Nephron (organoid): ENCODE results near the gene DNAI1.

Experiments used
- H3K27ac Mint-ChIP-seq, 3 experiments: 2 replicates each; pipeline ENCODE4 v1.8.0; 2020; ENCODE audit warnings: mixed read lengths in 3 of 3, mild to moderate bottlenecking in 2 of 3, moderate library complexity in 1 of 3
- H3K27me3 Mint-ChIP-seq: 2 replicates; pipeline ENCODE4 v1.8.0; 2021; ENCODE audit warnings: low read depth, mild to moderate bottlenecking, moderate library complexity, mixed read lengths
- H3K36me3 Mint-ChIP-seq: 2 replicates; pipeline ENCODE4 v1.8.0; 2020; ENCODE audit warnings: low read depth, mixed read lengths
- H3K4me1 Mint-ChIP-seq: 2 replicates; pipeline ENCODE4 v1.8.0; 2020; ENCODE audit warnings: mixed read lengths
- H3K4me3 Mint-ChIP-seq, 3 experiments: 2 replicates each; pipeline ENCODE4 v1.8.0; 2020; ENCODE audit warnings: mild to moderate bottlenecking in 3 of 3, mixed read lengths in 3 of 3, moderate library complexity in 2 of 3
- H3K9me3 Mint-ChIP-seq: 2 replicates; pipeline ENCODE4 v1.8.0; 2020; ENCODE audit warnings: mixed read lengths
- TF ChIP-seq, protein P1 (sequence below), 3 experiments: fragments of 200-600 bp; sonication (generic); IDR thresholded peaks; one replicate each; pipeline ENCODE4 v1.5.0; 2021; ENCODE audit warnings: antibody characterized with exemption in 3 of 3; ENCODE audit not compliant: unreplicated experiment in 3 of 3

The DNAI1 gene

DNA sequence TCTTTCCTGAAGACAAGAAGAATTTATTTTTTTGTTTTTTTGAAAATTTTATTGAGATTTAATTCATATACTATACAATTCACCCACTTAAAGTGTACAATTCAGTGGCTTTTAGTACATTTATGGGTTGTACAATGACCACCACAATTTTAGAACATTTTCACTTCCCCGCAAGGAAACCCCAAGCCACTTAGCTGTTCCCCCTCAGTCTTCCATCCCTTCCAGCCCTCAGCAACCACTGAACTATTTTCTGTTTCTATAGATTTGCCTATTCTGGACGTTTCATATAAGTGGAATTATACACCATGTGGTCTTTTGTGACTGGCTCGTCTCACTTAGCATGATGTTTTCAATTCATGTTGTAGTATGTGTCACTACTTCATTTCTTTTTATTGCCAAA is 28.0 kb downstream of the DNAI1 start:
- Mint-ChIP-seq H3K27ac (no peak overlapping the region), H3K27me3 (peaks cover 17% of the 10 kb centered on the region), H3K36me3 (no peaks in the 10 kb centered on the region), H3K4me3 (no peak overlapping the region), H3K4me1 (no peaks in the 10 kb centered on the region), H3K9me3 (no peaks in the 10 kb centered on the region)
- TF ChIP-seq, protein P1, sequence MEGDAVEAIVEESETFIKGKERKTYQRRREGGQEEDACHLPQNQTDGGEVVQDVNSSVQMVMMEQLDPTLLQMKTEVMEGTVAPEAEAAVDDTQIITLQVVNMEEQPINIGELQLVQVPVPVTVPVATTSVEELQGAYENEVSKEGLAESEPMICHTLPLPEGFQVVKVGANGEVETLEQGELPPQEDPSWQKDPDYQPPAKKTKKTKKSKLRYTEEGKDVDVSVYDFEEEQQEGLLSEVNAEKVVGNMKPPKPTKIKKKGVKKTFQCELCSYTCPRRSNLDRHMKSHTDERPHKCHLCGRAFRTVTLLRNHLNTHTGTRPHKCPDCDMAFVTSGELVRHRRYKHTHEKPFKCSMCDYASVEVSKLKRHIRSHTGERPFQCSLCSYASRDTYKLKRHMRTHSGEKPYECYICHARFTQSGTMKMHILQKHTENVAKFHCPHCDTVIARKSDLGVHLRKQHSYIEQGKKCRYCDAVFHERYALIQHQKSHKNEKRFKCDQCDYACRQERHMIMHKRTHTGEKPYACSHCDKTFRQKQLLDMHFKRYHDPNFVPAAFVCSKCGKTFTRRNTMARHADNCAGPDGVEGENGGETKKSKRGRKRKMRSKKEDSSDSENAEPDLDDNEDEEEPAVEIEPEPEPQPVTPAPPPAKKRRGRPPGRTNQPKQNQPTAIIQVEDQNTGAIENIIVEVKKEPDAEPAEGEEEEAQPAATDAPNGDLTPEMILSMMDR (IDR thresholded peaks at IDR 0.05; ENCODE audit: unreplicated experiment in 3 of 3) = no peak

DNA sequence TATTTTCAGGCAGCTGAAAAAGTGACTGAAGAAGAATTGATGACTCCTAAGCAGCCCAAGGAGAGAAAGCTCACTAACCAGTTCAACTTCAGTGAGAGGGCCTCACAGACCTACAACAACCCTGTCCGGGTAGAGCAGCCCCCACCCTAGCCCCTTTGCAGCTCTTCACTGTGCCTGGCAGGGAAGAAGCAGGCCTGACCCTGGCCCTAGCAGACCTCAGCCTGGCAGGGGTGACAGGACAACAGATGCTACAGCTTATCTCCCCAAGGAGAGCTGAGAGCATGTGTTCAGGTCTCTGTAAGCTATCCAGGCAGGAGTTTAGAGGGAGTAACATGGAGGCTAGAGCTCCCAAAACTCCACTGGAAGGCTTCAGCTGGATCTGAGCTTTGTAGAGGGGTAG is 31.8 kb downstream of the DNAI1 start:
- no peak overlapping the region for H3K4me3 Mint-ChIP-seq
- H3K9me3 Mint-ChIP-seq = no peaks in the 10 kb centered on the region
- no peak overlapping the region for H3K27ac Mint-ChIP-seq

DNA sequence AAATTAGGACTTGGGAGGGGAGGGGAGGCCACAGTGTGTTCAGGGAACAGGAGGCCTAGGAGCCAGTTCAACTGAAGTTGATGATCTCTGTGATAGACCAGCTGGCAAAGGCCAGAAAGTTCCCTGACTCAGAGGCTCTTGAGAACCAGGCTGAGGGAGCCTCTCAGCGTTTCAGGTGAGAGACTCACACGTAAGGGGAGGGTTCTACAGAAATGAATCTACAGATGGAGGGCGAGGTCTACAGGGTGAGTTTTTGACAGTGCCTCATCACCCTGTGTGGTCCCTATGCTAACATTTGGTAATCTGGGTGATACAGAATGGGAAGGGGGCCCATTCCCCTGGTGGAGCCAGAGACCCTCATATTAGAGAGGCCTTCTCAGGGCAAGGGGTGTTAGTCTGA is 32.2 kb downstream of the DNAI1 start:
- Mint-ChIP-seq H3K4me1 (no peaks in the 10 kb centered on the region), H3K9me3 (no peaks in the 10 kb centered on the region), H3K4me3 (no peak overlapping the region), H3K27ac (no peak overlapping the region), H3K36me3 (no peaks in the 10 kb centered on the region), H3K27me3 (peaks cover 19% of the 10 kb centered on the region)
- TF ChIP-seq, protein P1 (IDR thresholded peaks at IDR 0.05; ENCODE audit: unreplicated experiment in 3 of 3) = no peak

More for the DNA sequence above, 31.8 kb downstream of the DNAI1 start:
- H3K4me1 Mint-ChIP-seq = no peaks in the 10 kb centered on the region
- H3K36me3 Mint-ChIP-seq = no peaks in the 10 kb centered on the region
- peaks cover 19% of the 10 kb centered on the region for H3K27me3 Mint-ChIP-seq
- TF ChIP-seq, protein P1 (IDR thresholded peaks at IDR 0.05; ENCODE audit: unreplicated experiment in 3 of 3) = no peak

DNA sequence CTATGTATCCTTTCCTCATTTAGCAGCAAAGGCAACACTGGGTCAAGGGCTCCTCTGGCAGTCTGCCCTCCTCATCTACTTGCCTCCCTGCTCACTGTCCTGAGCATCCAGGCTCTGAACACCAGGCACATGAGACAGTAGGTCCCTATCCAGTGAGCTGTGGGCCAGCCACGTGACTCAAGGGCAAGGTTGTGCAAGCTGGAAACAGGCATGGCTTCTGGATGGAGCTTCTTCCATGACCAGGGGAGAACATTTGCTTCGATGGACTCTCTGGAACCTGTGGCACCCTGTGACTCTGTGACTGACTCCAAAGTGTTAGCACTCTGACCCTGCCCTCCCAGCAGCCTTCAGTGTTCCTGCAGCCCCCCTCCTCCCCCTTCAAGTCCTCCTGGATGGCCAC is 33.0 kb downstream of the DNAI1 start:
- Mint-ChIP-seq H3K27me3 (peaks cover 19% of the 10 kb centered on the region), H3K9me3 (no peaks in the 10 kb centered on the region), H3K4me3 (no peak overlapping the region), H3K27ac (no peak overlapping the region), H3K4me1 (no peaks in the 10 kb centered on the region), H3K36me3 (no peaks in the 10 kb centered on the region)
- TF ChIP-seq, protein P1 (IDR thresholded peaks at IDR 0.05; ENCODE audit: unreplicated experiment in 3 of 3) = no peak

DNA sequence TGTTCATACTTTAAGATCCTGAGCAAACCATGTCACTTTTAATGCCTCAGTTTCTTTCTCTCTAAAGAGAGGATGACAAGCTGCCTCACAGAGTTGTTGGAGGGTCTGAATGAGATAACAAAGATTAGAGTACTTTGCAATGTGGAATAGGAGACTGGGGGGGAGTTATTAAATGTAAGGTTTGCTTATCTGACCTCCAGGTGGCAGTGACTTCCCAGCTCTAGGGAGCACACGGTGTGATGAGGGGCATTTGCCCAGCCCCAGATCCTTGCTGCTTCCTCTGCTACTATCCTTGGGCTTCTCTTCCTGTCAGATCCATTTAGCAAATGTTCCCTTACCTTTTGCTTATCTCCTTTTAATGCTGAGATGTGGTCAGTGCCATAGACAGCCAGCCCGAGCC is 33.4 kb downstream of the DNAI1 start:
- Mint-ChIP-seq H3K36me3 (no peaks in the 10 kb centered on the region), H3K4me1 (no peaks in the 10 kb centered on the region), H3K4me3 (no peak overlapping the region), H3K9me3 (no peaks in the 10 kb centered on the region), H3K27me3 (peaks cover 19% of the 10 kb centered on the region), H3K27ac (no peak overlapping the region)
- TF ChIP-seq, protein P1 (IDR thresholded peaks at IDR 0.05; ENCODE audit: unreplicated experiment in 3 of 3) = no peak

DNA sequence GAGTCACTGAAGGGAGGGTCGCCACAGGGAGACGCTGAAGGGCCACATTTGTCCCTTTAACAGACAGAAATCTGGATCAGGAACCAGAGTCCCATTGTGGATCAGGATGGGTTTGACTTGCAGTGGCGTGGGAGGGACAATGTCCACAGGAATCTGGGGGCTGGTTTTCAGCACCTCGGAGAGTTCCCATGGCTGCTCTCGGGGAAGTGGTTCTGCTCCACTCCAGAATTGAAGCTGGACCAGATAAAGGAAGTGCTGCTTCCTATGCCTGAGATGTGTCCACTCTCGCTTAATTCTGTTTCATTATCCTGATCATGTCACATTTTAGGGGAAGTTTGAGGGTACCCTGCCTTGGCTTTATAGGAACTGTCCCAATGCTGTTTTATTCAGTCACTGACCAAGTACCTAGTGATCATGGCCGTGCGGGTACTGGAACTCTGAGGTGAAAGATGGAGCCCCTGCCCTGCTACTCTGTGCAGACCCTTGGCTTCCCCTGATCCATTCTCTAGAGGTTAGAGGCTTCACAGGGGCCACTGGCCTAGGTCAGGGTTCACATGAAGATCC is 35.4 kb downstream of the DNAI1 start:
- Mint-ChIP-seq H3K27ac (no peak overlapping the region), H3K4me3 (no peak overlapping the region), H3K4me1 (no peaks in the 10 kb centered on the region), H3K36me3 (no peaks in the 10 kb centered on the region), H3K27me3 (peaks cover 20% of the 10 kb centered on the region), H3K9me3 (no peaks in the 10 kb centered on the region)
- TF ChIP-seq, protein P1 (IDR thresholded peaks at IDR 0.05; ENCODE audit: unreplicated experiment in 3 of 3) = no peak
